Kidney (tissue), 14 donors: ENCODE data around the gene FHIP2A. TPM values are rescaled to one million over a fixed set of nuclear protein-coding genes. Genes with fewer than 3 reads are reported as not detected.

Experiments
- DNase-seq, 5 donors: peaks; one replicate each; pipeline ENCODE4 v3.0.0-alpha.2; 2013 to 2020
- FAIRE-seq: peaks from 2 replicates; lab custom pipeline; 2012; peaks lifted over from hg19 to GRCh38; lab: Jason Lieb, UNC
- H3K27ac ChIP-seq, 2 donors: one replicate each; pipeline ENCODE4 v1.7.0; 2013; ENCODE audit warnings: low read depth in 2 of 2, low read length in 2 of 2, inconsistent platforms in 1 of 2
- H3K27me3 ChIP-seq: one replicate; pipeline ENCODE4 v1.7.1; 2013; ENCODE audit warnings: low read length, inconsistent platforms; ENCODE audit not compliant: control insufficient read depth, insufficient read depth
- H3K36me3 ChIP-seq, 3 donors: one replicate each; pipeline versions ENCODE4 v1.7.0 to v1.7.1; 2013; ENCODE audit warnings: low read length in 3 of 3, control low read depth in 1 of 3, inconsistent platforms in 1 of 3; ENCODE audit not compliant: insufficient read depth in 3 of 3, control insufficient read depth in 2 of 3
- H3K4me1 ChIP-seq, 3 donors: one replicate each; pipeline versions ENCODE4 v1.7.0 to v1.7.1; 2013; ENCODE audit warnings: low read length in 3 of 3, inconsistent platforms in 1 of 3, low read depth in 1 of 3; ENCODE audit not compliant: control insufficient read depth in 2 of 3, insufficient read depth in 2 of 3
- H3K4me3 ChIP-seq, 3 donors: one replicate each; pipeline versions ENCODE4 v1.7.0 to v1.8.1; 2013; ENCODE audit warnings: low read length in 3 of 3, control low read depth in 1 of 3, inconsistent platforms in 1 of 3
- H3K9ac ChIP-seq, 3 donors: one replicate each; pipeline versions ENCODE4 v1.7.0 to v1.7.1; 2013; ENCODE audit warnings: low read length in 3 of 3, control low read depth in 1 of 3, inconsistent platforms in 1 of 3
- H3K9me3 ChIP-seq, 3 donors: one replicate each; pipeline versions ENCODE4 v1.7.0 to v1.7.1; 2013; ENCODE audit warnings: low read length in 3 of 3, control low read depth in 1 of 3, inconsistent platforms in 1 of 3; ENCODE audit not compliant: control insufficient read depth in 2 of 3, insufficient read depth in 1 of 3
- intact Hi-C: fragments of 100-400 bp; cut with DNase I; formaldehyde crosslinking; loops from one replicate; pipeline ENCODE4 v1.11.1; 2022
- polyA plus RNA-seq: library from polyadenylated mRNA; stranded (reverse); fragments of 350-450 nt; fragmentation: Illumina TruSeq; extraction: RNeasy Lipid Tissue Mini Kit (QIAGEN cat#74804); gene quantifications from one replicate; pipeline ENCODE4 v1.2.3, GENCODE V29; 2014; ENCODE audit warnings: low read depth, low replicate concordance; ENCODE audit not compliant: insufficient read depth
- total RNA-seq: library from RNA; stranded (reverse); fragmentation: NEBNext Ultra II Directional; extraction: Animal tissue kit (Norgen Biotek cat#: 25700); gene quantifications from one replicate; pipeline ENCODE4 v1.2.1, GENCODE V29; 2021
- TF ChIP-seq, protein P1 (sequence below): IDR thresholded peaks from 3 replicates; pipeline ENCODE4 v1.5.1; 2012; ENCODE audit warnings: mild to moderate bottlenecking, moderate library complexity, borderline replicate concordance; ENCODE audit not compliant: insufficient read depth; ENCODE audit errors: extremely low read depth
- donor health status: control.
- donor health status: control.
- donor health status: control.
- donor health status: control.
- donor health status: control.
- donor health status: DM: yes; HTN: yes; CAD: no.
- donor health status: Normal renal cell carcinoma (clear cell type).

FHIP2A gene
- total and polyA plus RNA-seq, 2 donors from 2014 or later: 5.2 to 26.2 TPM

- H3K4me3 ChIP-seq: no peak overlapping the region
- intact Hi-C loops: no loop called here
- no peaks in the 10 kb centered on the region for H3K36me3 ChIP-seq
- H3K9me3 ChIP-seq: no peaks in the 10 kb centered on the region
- FAIRE-seq (no peak), DNase-seq (no peak)
- H3K9ac ChIP-seq: no peak overlapping the region
- TF ChIP-seq, protein P1, sequence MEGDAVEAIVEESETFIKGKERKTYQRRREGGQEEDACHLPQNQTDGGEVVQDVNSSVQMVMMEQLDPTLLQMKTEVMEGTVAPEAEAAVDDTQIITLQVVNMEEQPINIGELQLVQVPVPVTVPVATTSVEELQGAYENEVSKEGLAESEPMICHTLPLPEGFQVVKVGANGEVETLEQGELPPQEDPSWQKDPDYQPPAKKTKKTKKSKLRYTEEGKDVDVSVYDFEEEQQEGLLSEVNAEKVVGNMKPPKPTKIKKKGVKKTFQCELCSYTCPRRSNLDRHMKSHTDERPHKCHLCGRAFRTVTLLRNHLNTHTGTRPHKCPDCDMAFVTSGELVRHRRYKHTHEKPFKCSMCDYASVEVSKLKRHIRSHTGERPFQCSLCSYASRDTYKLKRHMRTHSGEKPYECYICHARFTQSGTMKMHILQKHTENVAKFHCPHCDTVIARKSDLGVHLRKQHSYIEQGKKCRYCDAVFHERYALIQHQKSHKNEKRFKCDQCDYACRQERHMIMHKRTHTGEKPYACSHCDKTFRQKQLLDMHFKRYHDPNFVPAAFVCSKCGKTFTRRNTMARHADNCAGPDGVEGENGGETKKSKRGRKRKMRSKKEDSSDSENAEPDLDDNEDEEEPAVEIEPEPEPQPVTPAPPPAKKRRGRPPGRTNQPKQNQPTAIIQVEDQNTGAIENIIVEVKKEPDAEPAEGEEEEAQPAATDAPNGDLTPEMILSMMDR: no peak
- no peaks in the 10 kb centered on the region for H3K4me1 ChIP-seq
- H3K27ac ChIP-seq: no peak overlapping the region
- no peaks in the 10 kb centered on the region for H3K27me3 ChIP-seq
Measured at GRCh38 chr10:114791768-114792167, 29.8 kb upstream of the FHIP2A start.

DNA sequence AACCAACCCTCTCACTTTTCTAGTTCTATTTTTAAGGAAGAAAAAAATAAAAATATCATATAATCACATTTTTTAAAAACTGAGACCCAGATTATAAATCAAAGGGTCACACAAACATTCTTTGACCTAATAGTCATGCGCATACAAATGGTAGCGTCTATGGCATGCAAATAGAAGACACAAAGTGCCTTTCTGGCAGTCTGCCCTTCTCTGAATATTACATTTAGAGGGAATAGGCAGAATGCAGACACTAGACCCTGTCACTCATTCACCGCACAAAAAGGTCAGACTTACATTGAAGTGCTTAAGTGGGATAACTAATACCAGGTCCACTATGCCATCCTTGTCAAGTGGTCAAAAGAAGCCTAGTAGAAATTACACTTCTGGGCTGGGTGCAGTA lies 26.5 kb upstream of the FHIP2A start:
- Histone ChIP-seq H3K9me3 (no peaks in the 10 kb centered on the region), H3K36me3 (no peaks in the 10 kb centered on the region), H3K4me1 (no peaks in the 10 kb centered on the region), H3K9ac (no peak overlapping the region), H3K4me3 (no peak overlapping the region), H3K27ac (no peak overlapping the region), H3K27me3 (no peaks in the 10 kb centered on the region)
- DNase-seq (no peak), FAIRE-seq (no peak)
- intact Hi-C loops: no loop called here
- TF ChIP-seq, protein P1: no peak

DNA sequence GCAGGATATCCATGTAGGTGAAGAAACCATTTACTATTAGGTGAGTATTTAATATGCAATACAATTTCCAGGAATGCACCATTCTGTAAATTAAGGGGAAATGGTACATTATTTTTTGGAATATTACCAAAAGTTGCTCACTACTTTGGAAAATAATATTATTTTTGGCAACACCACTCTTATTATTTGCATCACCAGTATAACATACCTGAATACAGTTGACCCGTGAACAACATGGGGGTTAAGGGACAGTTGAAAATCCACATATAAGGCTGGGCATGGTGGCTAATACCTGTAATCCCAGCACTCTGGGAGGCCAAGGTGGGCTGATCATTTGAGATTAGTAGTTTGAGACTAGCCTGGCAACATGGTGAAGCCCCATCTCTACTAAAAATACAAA lies 21.2 kb upstream of the FHIP2A start:
- Histone ChIP-seq H3K9ac (no peak overlapping the region), H3K4me1 (no peaks in the 10 kb centered on the region), H3K36me3 (no peaks in the 10 kb centered on the region), H3K9me3 (no peaks in the 10 kb centered on the region), H3K27me3 (no peaks in the 10 kb centered on the region), H3K27ac (no peak overlapping the region), H3K4me3 (no peak overlapping the region)
- TF ChIP-seq, protein P1: no peak
- no peak for FAIRE-seq
- DNase-seq: no peak
- intact Hi-C loops: no loop called here

DNA sequence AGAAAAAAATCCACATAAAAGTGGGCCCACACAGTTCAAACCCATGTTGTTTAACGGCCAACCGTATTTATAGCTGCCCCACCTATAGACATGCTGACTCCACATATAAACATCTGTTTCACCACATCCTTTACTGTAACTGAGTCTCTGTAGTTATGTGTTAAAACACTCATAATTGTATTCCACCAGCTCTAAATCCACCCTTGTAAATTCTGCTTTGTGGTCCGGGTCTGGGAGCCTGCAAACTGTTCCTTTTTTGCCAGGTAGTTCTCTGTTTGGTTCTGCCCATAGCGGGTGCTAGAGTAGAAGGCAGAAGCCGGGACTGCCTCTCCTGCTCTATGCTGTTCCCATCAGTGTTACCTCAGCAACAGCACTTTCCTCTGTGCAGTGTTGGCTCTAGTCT lies 20.2 kb upstream of the FHIP2A start:
- H3K27me3 ChIP-seq: no peaks in the 10 kb centered on the region
- H3K4me3 ChIP-seq: no peak overlapping the region
- DNase-seq (no peak), FAIRE-seq (no peak)
- H3K4me1 ChIP-seq: no peaks in the 10 kb centered on the region
- TF ChIP-seq, protein P1: no peak
- H3K9ac ChIP-seq: no peak overlapping the region
- no peaks in the 10 kb centered on the region for H3K9me3 ChIP-seq
- no peaks in the 10 kb centered on the region for H3K36me3 ChIP-seq
- intact Hi-C loops: no loop called here
- no peak overlapping the region for H3K27ac ChIP-seq
